Neutrophil (primary cell): Measurements from ENCODE around the gene FARP2.
"Not testable (repeated sequence)": the region's sequence is repeated elsewhere in the genome, so short reads cannot be mapped to it uniquely, and the experiment has no call there.

Experiments
- H3K27ac ChIP-seq: fragments of 200-600 bp; sonication (generic); 2 replicates; pipeline ENCODE4 v1.5.1; 2016; ENCODE audit warnings: mild to moderate bottlenecking, moderate library complexity
- H3K27me3 ChIP-seq: fragments of 200-600 bp; sonication (generic); 2 replicates; pipeline ENCODE4 v1.6.0; 2016; ENCODE audit warnings: mild to moderate bottlenecking
- H3K36me3 ChIP-seq: fragments of 200-600 bp; sonication (generic); 2 replicates; pipeline ENCODE4 v1.5.1; 2017
- H3K4me1 ChIP-seq, 2 experiments: fragments of 200-600 bp in 1 of 2; sonication (generic) in 1 of 2; 1 replicate in 1 of 2; 2 replicates in 1 of 2; pipeline versions ENCODE4 v1.5.1 to v1.6.1; 2013 to 2016; ENCODE audit warnings: low read depth in 1 of 2, low read length in 1 of 2, mild to moderate bottlenecking in 1 of 2, moderate library complexity in 1 of 2; ENCODE audit not compliant: control insufficient read depth in 1 of 2, insufficient read depth in 1 of 2
- H3K4me3 ChIP-seq, 2 experiments: fragments of 200-600 bp in 1 of 2; sonication (generic) in 1 of 2; 1 replicate in 1 of 2; 2 replicates in 1 of 2; pipeline ENCODE4 v1.5.1; 2013 to 2016; ENCODE audit warnings: low read depth in 1 of 2, low read length in 1 of 2, mild to moderate bottlenecking in 1 of 2, moderate library complexity in 1 of 2
- H3K9me3 ChIP-seq: fragments of 200-600 bp; sonication (generic); 2 replicates; pipeline ENCODE4 v1.5.1; 2016
- TF ChIP-seq, protein P1 (sequence below): fragments of 200-600 bp; sonication (generic); IDR thresholded peaks from 2 replicates; pipeline ENCODE4 v1.5.1; 2016; ENCODE audit warnings: antibody characterized with exemption

FARP2 gene

GRCh38 chr2:241443486-241444223 is 87.6 kb downstream of the FARP2 start:
- Histone ChIP-seq H3K4me3 (no peak overlapping the region), H3K4me1 (peaks cover 12% of the 10 kb centered on the region in 2 experiments), H3K27ac (no peak overlapping the region), H3K36me3 (no peaks in the 10 kb centered on the region), H3K9me3 (no peaks in the 10 kb centered on the region), H3K27me3 (peaks cover 87% of the 10 kb centered on the region)
- TF ChIP-seq, protein P1, sequence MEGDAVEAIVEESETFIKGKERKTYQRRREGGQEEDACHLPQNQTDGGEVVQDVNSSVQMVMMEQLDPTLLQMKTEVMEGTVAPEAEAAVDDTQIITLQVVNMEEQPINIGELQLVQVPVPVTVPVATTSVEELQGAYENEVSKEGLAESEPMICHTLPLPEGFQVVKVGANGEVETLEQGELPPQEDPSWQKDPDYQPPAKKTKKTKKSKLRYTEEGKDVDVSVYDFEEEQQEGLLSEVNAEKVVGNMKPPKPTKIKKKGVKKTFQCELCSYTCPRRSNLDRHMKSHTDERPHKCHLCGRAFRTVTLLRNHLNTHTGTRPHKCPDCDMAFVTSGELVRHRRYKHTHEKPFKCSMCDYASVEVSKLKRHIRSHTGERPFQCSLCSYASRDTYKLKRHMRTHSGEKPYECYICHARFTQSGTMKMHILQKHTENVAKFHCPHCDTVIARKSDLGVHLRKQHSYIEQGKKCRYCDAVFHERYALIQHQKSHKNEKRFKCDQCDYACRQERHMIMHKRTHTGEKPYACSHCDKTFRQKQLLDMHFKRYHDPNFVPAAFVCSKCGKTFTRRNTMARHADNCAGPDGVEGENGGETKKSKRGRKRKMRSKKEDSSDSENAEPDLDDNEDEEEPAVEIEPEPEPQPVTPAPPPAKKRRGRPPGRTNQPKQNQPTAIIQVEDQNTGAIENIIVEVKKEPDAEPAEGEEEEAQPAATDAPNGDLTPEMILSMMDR: no peak

- H3K4me1 ChIP-seq: peaks cover 12% of the 10 kb centered on the region in 2 experiments
- H3K27me3 ChIP-seq: peaks cover 90% of the 10 kb centered on the region
- H3K27ac ChIP-seq: no peak overlapping the region
- H3K4me3 ChIP-seq: no peak overlapping the region
- no peaks in the 10 kb centered on the region for H3K9me3 ChIP-seq
- H3K36me3 ChIP-seq: no peaks in the 10 kb centered on the region
- TF ChIP-seq, protein P1: no peak
Observed at GRCh38 chr2:241445426-241445825, 89.3 kb downstream of the FARP2 start.

GRCh38 chr2:241450092-241450491 is 94.0 kb downstream of the FARP2 start:
- H3K27ac ChIP-seq, H3K9me3 ChIP-seq, H3K4me1 ChIP-seq, H3K36me3 ChIP-seq, H3K4me3 ChIP-seq: not testable (repeated sequence)
- H3K27me3 ChIP-seq: peaks cover 100% of the 10 kb centered on the region

GRCh38 chr2:241451840-241452506 is 95.9 kb downstream of the FARP2 start:
- Histone ChIP-seq H3K27me3 (peaks cover 100% of the 10 kb centered on the region), H3K9me3 (no peaks in the 10 kb centered on the region), H3K4me1 (no peaks in the 10 kb centered on the region), H3K4me3 (no peak overlapping the region), H3K27ac (no peak overlapping the region), H3K36me3 (no peaks in the 10 kb centered on the region)
- TF ChIP-seq, protein P1: no peak

DNA sequence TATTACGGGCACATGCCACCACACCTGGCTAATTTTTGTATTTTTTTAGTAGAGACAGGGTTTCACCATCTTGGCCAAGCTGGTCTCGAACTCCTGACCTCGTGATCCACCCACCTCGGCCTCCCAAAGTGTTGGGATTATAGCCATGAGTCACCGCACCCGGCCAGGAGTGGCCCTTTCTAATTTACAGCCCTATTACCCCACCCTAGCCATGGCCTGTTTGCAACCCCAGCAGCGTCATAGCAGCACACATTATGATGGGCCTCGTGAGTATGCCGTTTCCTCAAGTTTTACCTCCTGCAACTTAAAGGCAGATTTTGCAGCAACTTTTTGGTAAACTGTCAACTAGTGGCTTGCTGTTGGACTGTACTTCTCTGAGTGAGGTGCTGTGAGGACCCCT is 97.8 kb downstream of the FARP2 start:
- not testable (repeated sequence) for H3K9me3 ChIP-seq, H3K27ac ChIP-seq, H3K36me3 ChIP-seq, H3K4me1 ChIP-seq, H3K4me3 ChIP-seq
- H3K27me3 ChIP-seq: peaks cover 100% of the 10 kb centered on the region

- no peak overlapping the region for H3K4me3 ChIP-seq
- no peaks in the 10 kb centered on the region for H3K4me1 ChIP-seq
- no peaks in the 10 kb centered on the region for H3K36me3 ChIP-seq
- H3K27ac ChIP-seq: no peak overlapping the region
- H3K9me3 ChIP-seq: no peaks in the 10 kb centered on the region
- TF ChIP-seq, protein P1: no peak
- peaks cover 100% of the 10 kb centered on the region for H3K27me3 ChIP-seq
Observed at GRCh38 chr2:241454837-241455485, 98.9 kb downstream of the FARP2 start.
